A673 (cell line): ENCODE results near the gene SYT10. TPM values are rescaled to one million over a fixed set of nuclear protein-coding genes. Genes with fewer than 3 reads are reported as not detected.

Experiments
- BruUV-seq: library from RNA; stranded (reverse); fragments of 400-500 nt; replicated peaks from 2 replicates; lab custom pipeline; 2021; lab: Mats Ljungman, UMichigan
- CTCF ChIA-PET: fragments of 300-600 bp; sonication (Branson Sonifier 250); formaldehyde crosslinking; loops from one replicate; lab custom pipeline; 2022; ENCODE audit warnings: antibody characterized with exemption; lab: Charles Lee
- POLR2A ChIA-PET: fragments of 300-600 bp; sonication (Branson Sonifier 250); formaldehyde crosslinking; loops from one replicate; lab custom pipeline; 2022; ENCODE audit warnings: antibody characterized with exemption; ENCODE audit not compliant: low non-redundant PET; lab: Charles Lee
- DNase-seq: peaks from one replicate; pipeline ENCODE4 v3.0.0-alpha.2; 2015; ENCODE audit warnings: low spot score
- H3K27ac ChIP-seq: fragments of 200-600 bp; sonication (generic); 2 replicates; pipeline ENCODE4 v1.5.1; 2016; ENCODE audit warnings: mixed run types, low read depth, mild to moderate bottlenecking, mixed read lengths, antibody characterized with exemption, low read length; ENCODE audit not compliant: poor library complexity, severe bottlenecking
- H3K27me3 ChIP-seq: fragments of 200-600 bp; sonication (generic); replicated peaks from 2 replicates; pipeline ENCODE4 v1.6.1; 2017; ENCODE audit warnings: mixed run types, low read depth, mild to moderate bottlenecking, mixed read lengths, antibody characterized with exemption, low read length; ENCODE audit not compliant: insufficient read depth, poor library complexity
- H3K36me3 ChIP-seq: fragments of 200-600 bp; sonication (generic); 2 replicates; pipeline ENCODE4 v1.6.1; 2016; ENCODE audit warnings: mixed run types, mild to moderate bottlenecking, mixed read lengths, antibody characterized with exemption, low read length; ENCODE audit not compliant: insufficient read depth, poor library complexity, severe bottlenecking
- H3K4me1 ChIP-seq: fragments of 200-600 bp; sonication (generic); 2 replicates; pipeline ENCODE4 v1.6.1; 2017; ENCODE audit warnings: mixed run types, mild to moderate bottlenecking, mixed read lengths, antibody characterized with exemption, low read length; ENCODE audit not compliant: insufficient read depth, poor library complexity, severe bottlenecking
- H3K4me3 ChIP-seq: fragments of 200-600 bp; sonication (generic); 2 replicates; pipeline ENCODE4 v1.5.1; 2016; ENCODE audit warnings: low read depth, mixed run types, mild to moderate bottlenecking, mixed read lengths, low read length; ENCODE audit not compliant: poor library complexity, severe bottlenecking
- H3K9me3 ChIP-seq: fragments of 200-600 bp; sonication (generic); 2 replicates; pipeline ENCODE4 v1.6.1; 2016; ENCODE audit warnings: mixed run types, low read depth, mild to moderate bottlenecking, mixed read lengths, antibody characterized with exemption, low read length; ENCODE audit not compliant: poor library complexity, severe bottlenecking
- EZH2 ChIP-seq: fragments of 200-600 bp; sonication (generic); IDR thresholded peaks from 2 replicates; pipeline ENCODE4 v1.6.1; 2017; ENCODE audit warnings: borderline replicate concordance, low read depth, mild to moderate bottlenecking, mixed read lengths, antibody characterized with exemption, low read length; ENCODE audit not compliant: poor library complexity, severe bottlenecking
- intact Hi-C: fragments of 100-400 bp; cut with micrococcal nuclease; formaldehyde crosslinking; loops from one replicate; pipeline ENCODE4 v1.10.0; 2022; ENCODE audit not compliant: unreplicated experiment
- total RNA-seq: library from RNA; stranded (reverse); gene quantifications from 2 replicates; pipeline ENCODE4 v1.2.3, GENCODE V29; 2021
- TF ChIP-seq, protein P1 (sequence below): fragments of 300-800, 200-600 bp; sonication (generic); conservative IDR thresholded peaks from 2 replicates; pipeline ENCODE4 v1.5.1; 2017; ENCODE audit warnings: low read depth, mild to moderate bottlenecking, antibody characterized with exemption, low read length, moderate library complexity, mixed read lengths

The SYT10 gene
- total RNA-seq, 1 experiment from 2014 or later, result not detected

DNA sequence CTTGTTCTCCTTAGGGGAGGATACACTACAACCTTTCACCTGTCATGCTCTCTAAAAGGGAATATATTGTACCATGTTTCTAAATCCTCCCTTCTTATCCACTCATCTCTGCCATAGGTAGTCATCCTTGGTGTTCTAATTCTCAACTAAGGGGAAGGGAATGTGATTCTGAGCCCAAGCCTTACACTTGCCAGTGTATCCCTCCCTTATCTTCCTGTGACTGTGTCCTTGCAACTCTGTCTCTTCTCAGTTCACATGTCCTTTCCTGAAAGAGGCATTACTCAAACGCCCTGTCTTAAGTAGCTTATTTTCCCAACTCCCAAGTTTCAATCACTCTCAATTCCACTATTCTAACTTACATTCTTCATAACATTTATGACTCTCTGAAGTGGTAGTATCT, 44.5 kb upstream of the SYT10 start:
- CTCF ChIA-PET, result no interaction called here
- DNase-seq, result no peak
- intact Hi-C loops, result no loop called here
- no peaks in the 10 kb centered on the region for H3K36me3 ChIP-seq
- H3K9me3 ChIP-seq, result no peaks in the 10 kb centered on the region
- TF ChIP-seq, protein P1, sequence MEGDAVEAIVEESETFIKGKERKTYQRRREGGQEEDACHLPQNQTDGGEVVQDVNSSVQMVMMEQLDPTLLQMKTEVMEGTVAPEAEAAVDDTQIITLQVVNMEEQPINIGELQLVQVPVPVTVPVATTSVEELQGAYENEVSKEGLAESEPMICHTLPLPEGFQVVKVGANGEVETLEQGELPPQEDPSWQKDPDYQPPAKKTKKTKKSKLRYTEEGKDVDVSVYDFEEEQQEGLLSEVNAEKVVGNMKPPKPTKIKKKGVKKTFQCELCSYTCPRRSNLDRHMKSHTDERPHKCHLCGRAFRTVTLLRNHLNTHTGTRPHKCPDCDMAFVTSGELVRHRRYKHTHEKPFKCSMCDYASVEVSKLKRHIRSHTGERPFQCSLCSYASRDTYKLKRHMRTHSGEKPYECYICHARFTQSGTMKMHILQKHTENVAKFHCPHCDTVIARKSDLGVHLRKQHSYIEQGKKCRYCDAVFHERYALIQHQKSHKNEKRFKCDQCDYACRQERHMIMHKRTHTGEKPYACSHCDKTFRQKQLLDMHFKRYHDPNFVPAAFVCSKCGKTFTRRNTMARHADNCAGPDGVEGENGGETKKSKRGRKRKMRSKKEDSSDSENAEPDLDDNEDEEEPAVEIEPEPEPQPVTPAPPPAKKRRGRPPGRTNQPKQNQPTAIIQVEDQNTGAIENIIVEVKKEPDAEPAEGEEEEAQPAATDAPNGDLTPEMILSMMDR, result no peak
- POLR2A ChIA-PET, result no interaction called here
- H3K4me3 ChIP-seq, result no peak overlapping the region
- no peak overlapping the region for H3K27ac ChIP-seq
- BruUV-seq, result no TSS peak
- no peaks in the 10 kb centered on the region for H3K4me1 ChIP-seq
- H3K27me3 ChIP-seq, result no peaks in the 10 kb centered on the region

DNA sequence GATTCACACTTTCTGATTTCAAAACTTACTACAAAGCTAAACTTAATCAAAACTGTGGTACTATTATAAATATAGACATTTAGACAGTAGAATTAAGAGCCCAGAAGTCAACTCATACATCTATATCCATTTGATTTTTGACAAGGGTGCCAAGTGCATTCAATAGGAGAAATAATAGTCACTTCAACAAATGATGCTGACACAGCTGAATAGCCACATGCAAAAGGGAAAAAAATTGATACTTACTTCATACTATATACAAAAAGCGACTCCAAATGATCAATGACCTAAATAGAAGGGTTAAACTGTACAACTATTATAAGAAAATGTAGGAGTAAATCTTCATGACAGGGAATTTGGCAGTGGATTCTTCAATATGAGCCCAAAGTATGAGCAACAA, 40.7 kb upstream of the SYT10 start:
- H3K27me3 ChIP-seq, result no peaks in the 10 kb centered on the region
- POLR2A ChIA-PET, result no interaction called here
- H3K27ac ChIP-seq, result no peak overlapping the region
- CTCF ChIA-PET, result no interaction called here
- DNase-seq, result no peak
- intact Hi-C loops, result no loop called here
- TF ChIP-seq, protein P1, result no peak
- no peak for TF ChIP-seq EZH2
- H3K9me3 ChIP-seq, result no peaks in the 10 kb centered on the region
- no peaks in the 10 kb centered on the region for H3K36me3 ChIP-seq
- H3K4me3 ChIP-seq, result no peak overlapping the region
- no peaks in the 10 kb centered on the region for H3K4me1 ChIP-seq
- no TSS peak for BruUV-seq

DNA sequence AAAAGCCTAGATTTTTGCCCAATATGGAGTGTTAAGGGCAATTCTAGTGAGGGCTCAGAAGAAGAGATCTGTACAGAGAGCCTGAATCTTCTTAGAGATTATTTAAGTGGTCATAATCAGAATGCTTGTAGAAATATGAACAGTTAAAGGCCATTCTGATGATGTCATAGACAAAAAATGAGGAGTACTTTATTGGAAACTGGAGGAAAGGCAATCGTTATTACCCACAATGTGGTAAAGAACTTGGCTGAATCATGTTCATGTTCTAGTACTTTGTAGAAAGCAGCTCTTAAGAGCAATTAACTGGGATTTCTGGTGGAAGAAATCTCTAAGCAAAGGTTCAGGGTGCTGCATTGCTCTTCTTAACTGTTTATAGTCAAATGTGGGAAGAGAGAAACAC, 36.4 kb upstream of the SYT10 start:
- intact Hi-C loops, result no loop called here
- no peaks in the 10 kb centered on the region for H3K9me3 ChIP-seq

More for the DNA sequence above, 36.4 kb upstream of the SYT10 start:
- H3K4me1 ChIP-seq, result no peaks in the 10 kb centered on the region
- DNase-seq, result no peak
- no peaks in the 10 kb centered on the region for H3K27me3 ChIP-seq
- no TSS peak for BruUV-seq
- H3K4me3 ChIP-seq, result no peak overlapping the region
- POLR2A ChIA-PET, result no interaction called here
- CTCF ChIA-PET, result no interaction called here
- TF ChIP-seq EZH2, result no peak
- TF ChIP-seq, protein P1, result no peak
- no peaks in the 10 kb centered on the region for H3K36me3 ChIP-seq
- H3K27ac ChIP-seq, result no peak overlapping the region
